HG03342 (cell line): ENCODE results near the gene CSNK1G3.

Experiments used
- ATAC-seq: cut with Tn5 transposase; IDR thresholded peaks from one replicate; pipeline ENCODE4 v1.9.1; 2021; ENCODE audit warnings: mild to moderate bottlenecking, moderate library complexity; ENCODE audit not compliant: unreplicated experiment

The CSNK1G3 gene

GRCh38 chr5:123512611-123513461, 859 bp downstream of the CSNK1G3 start:
- ATAC-seq: peak; percentile 29

GRCh38 chr5:123514615-123515355, 2.8 kb downstream of the CSNK1G3 start:
- ATAC-seq: no peak

- no peak for ATAC-seq
These were observed 3.9 kb downstream of the CSNK1G3 start for GRCh38 chr5:123515904-123516303.

- no peak for ATAC-seq
These were observed 5.5 kb downstream of the CSNK1G3 start for GRCh38 chr5:123517476-123517875.

- ATAC-seq: no peak
These were observed 6.1 kb downstream of the CSNK1G3 start for GRCh38 chr5:123518111-123518510.

GRCh38 chr5:123520677-123521247, 8.8 kb downstream of the CSNK1G3 start:
- peak; percentile 73 for ATAC-seq

GRCh38 chr5:123524146-123524545, 12.2 kb downstream of the CSNK1G3 start:
- no peak for ATAC-seq

- ATAC-seq: no peak
These were observed 15.2 kb downstream of the CSNK1G3 start for GRCh38 chr5:123527190-123527589.

GRCh38 chr5:123528065-123528464, 16.1 kb downstream of the CSNK1G3 start:
- ATAC-seq: no peak

GRCh38 chr5:123528878-123529277, 16.9 kb downstream of the CSNK1G3 start:
- ATAC-seq: no peak

- ATAC-seq: no peak
These were observed 18.8 kb downstream of the CSNK1G3 start for GRCh38 chr5:123530728-123531127.

- ATAC-seq: no peak
These were observed 23.7 kb downstream of the CSNK1G3 start for GRCh38 chr5:123535648-123536047.

- no peak for ATAC-seq
These were observed 25.3 kb downstream of the CSNK1G3 start for GRCh38 chr5:123537256-123537655.

GRCh38 chr5:123537845-123538244, 25.9 kb downstream of the CSNK1G3 start:
- no peak for ATAC-seq

GRCh38 chr5:123538670-123539459, 26.9 kb downstream of the CSNK1G3 start:
- ATAC-seq: no peak

- no peak for ATAC-seq
These were observed 28.6 kb downstream of the CSNK1G3 start for GRCh38 chr5:123540534-123540933.

GRCh38 chr5:123543438-123543837, 31.5 kb downstream of the CSNK1G3 start:
- no peak for ATAC-seq

GRCh38 chr5:123545506-123545905, 33.5 kb downstream of the CSNK1G3 start:
- no peak for ATAC-seq

- no peak for ATAC-seq
These were observed 34.7 kb downstream of the CSNK1G3 start for GRCh38 chr5:123546657-123547056.

- ATAC-seq: peak; percentile 98
These were observed 37.4 kb downstream of the CSNK1G3 start for GRCh38 chr5:123549256-123549904.
